Sciatic nerve (tissue), 2 donors: Measurements from ENCODE around the gene MAMDC4. TPM values are rescaled to one million over a fixed set of nuclear protein-coding genes. Genes with fewer than 3 reads are reported as not detected.
"Not testable (repeated sequence)": the region's sequence is repeated elsewhere in the genome, so short reads cannot be mapped to it uniquely, and the experiment has no call there.

Source experiments
- ATAC-seq: fragments of 200-7000 bp; cut with Tn5 transposase; one replicate; pipeline ENCODE4 v1.9.1; 2020; ENCODE audit warnings: mild to moderate bottlenecking, moderate library complexity
- DNase-seq: peaks from one replicate; pipeline ENCODE4 v3.0.0-alpha.2; 2020; ENCODE audit warnings: low spot score
- intact Hi-C: fragments of 100-400 bp; cut with DNase I; formaldehyde crosslinking; loops from one replicate; pipeline ENCODE4 v1.14.2; 2022
- total RNA-seq: library from RNA; stranded (reverse); fragmentation: NEBNext Ultra II Directional; extraction: Animal tissue kit (Norgen Biotek cat#: 25700); gene quantifications from one replicate; pipeline ENCODE4 v1.2.1, GENCODE V29; 2021
- donor health status: DM: no; HTN: no; CAD: no.
- donor health status: DM: no; HTN: no; CAD: no.

Gene MAMDC4
- 3.0 TPM for total RNA-seq

- intact Hi-C loops: no loop called here
- no peak for DNase-seq
- no peak for ATAC-seq
Observed at GRCh38 chr9:136851941-136852663, at the start of gene MAMDC4. MAMDC4 (plus strand) TSS chr9:136852346; CDS start chr9:136852417, 71 bp downstream.

- DNase-seq, ATAC-seq, intact Hi-C loops: not testable (repeated sequence)
Observed at GRCh38 chr9:136803009-136803550, 49.1 kb upstream of the MAMDC4 start.

- DNase-seq: no peak
- ATAC-seq: no peak
Observed at GRCh38 chr9:136803551-136804508, 48.3 kb upstream of the MAMDC4 start.

GRCh38 chr9:136804509-136805206, 47.5 kb upstream of the MAMDC4 start:
- intact Hi-C loops: no loop called here
- ATAC-seq: no peak
- no peak for DNase-seq

More at GRCh38 chr9:136803551-136804508, 48.3 kb upstream of the MAMDC4 start:
- intact Hi-C loops: no loop called here

- intact Hi-C loops: no loop called here
- no peak for ATAC-seq
- DNase-seq: no peak
Observed at GRCh38 chr9:136805207-136805740, 46.9 kb upstream of the MAMDC4 start.

- DNase-seq: no peak
- intact Hi-C loops: no loop called here
- ATAC-seq: no peak
Observed at GRCh38 chr9:136806067-136806466, 46.1 kb upstream of the MAMDC4 start.

GRCh38 chr9:136806631-136807201, 45.4 kb upstream of the MAMDC4 start:
- intact Hi-C loops: no loop called here
- ATAC-seq (peak; percentile 13), DNase-seq (no peak)

GRCh38 chr9:136807281-136808074, 44.7 kb upstream of the MAMDC4 start, which contains the start of gene RABL6:
RABL6 (plus strand) TSS chr9:136807948; CDS start chr9:136808197, 249 bp downstream.
- intact Hi-C loops: no loop called here

GRCh38 chr9:136808075-136808805, 43.9 kb upstream of the MAMDC4 start:
- intact Hi-C loops: no loop called here

More at GRCh38 chr9:136807281-136808074, 44.7 kb upstream of the MAMDC4 start, which contains the start of gene RABL6:
- DNase-seq (peak; percentile 86), ATAC-seq (peak; percentile 86)

GRCh38 chr9:136808806-136809158, 43.4 kb upstream of the MAMDC4 start:
- ATAC-seq (no peak), DNase-seq (no peak)
- intact Hi-C loops: no loop called here

More at GRCh38 chr9:136808075-136808805, 43.9 kb upstream of the MAMDC4 start:
- no peak for ATAC-seq
- no peak for DNase-seq

- no peak for ATAC-seq
- intact Hi-C loops: no loop called here
- DNase-seq: no peak
Observed at GRCh38 chr9:136814725-136815421, 37.3 kb upstream of the MAMDC4 start.

GRCh38 chr9:136815422-136815782, 36.7 kb upstream of the MAMDC4 start:
- ATAC-seq (no peak), DNase-seq (no peak)
- intact Hi-C loops: no loop called here

- peak; percentile 45 for ATAC-seq
- no peak for DNase-seq
- intact Hi-C loops: no loop called here
Observed at GRCh38 chr9:136820971-136821825, 30.9 kb upstream of the MAMDC4 start.

GRCh38 chr9:136821826-136822544, 30.2 kb upstream of the MAMDC4 start:
- no peak for DNase-seq
- intact Hi-C loops: no loop called here
- no peak for ATAC-seq
